H1 (cell line): ENCODE results near the gene CAMSAP3. TPM values are rescaled to one million over a fixed set of nuclear protein-coding genes. Genes with fewer than 3 reads are reported as not detected.

Experiments used
- CTCF ChIA-PET: fragments of 300-600 bp; sonication (Branson Sonifier 250); formaldehyde crosslinking; loops from one replicate; lab custom pipeline; 2021; ENCODE audit not compliant: partially characterized antibody; lab: Charles Lee
- POLR2A ChIA-PET: fragments of 300-600 bp; sonication (Branson Sonifier 250); formaldehyde crosslinking; loops from one replicate; lab custom pipeline; 2021; ENCODE audit warnings: inconsistent platforms; ENCODE audit not compliant: partially characterized antibody; lab: Charles Lee
- DNase-seq, 2 experiments: peaks; one replicate each; pipeline versions ENCODE4 v3.0.0 to v3.0.0-alpha.2; 2010 to 2022; ENCODE audit warnings: low spot score in 2 of 2, low read depth in 1 of 2, mixed read lengths in 1 of 2
- FAIRE-seq: peaks from 2 replicates; lab custom pipeline; 2011; peaks lifted over from hg19 to GRCh38; lab: Jason Lieb, UNC
- H2AFZ ChIP-seq: 2 replicates; pipeline ENCODE4 v1.8.1; 2012; ENCODE audit warnings: low read length, inconsistent platforms
- H2AK5ac ChIP-seq: 2 replicates; pipeline ENCODE4 v1.6.1; 2013; ENCODE audit warnings: low read depth, low read length
- H2BK120ac ChIP-seq: replicated peaks from 2 replicates; pipeline ENCODE3; 2013; ENCODE audit warnings: low read depth, low read length, inconsistent platforms
- H2BK12ac ChIP-seq: 2 replicates; pipeline ENCODE4 v1.6.1; 2013; ENCODE audit warnings: low read depth, low read length
- H2BK15ac ChIP-seq: 2 replicates; pipeline ENCODE4 v1.6.1; 2013; ENCODE audit warnings: low read length
- H2BK20ac ChIP-seq: 2 replicates; pipeline ENCODE4 v1.6.1; 2013; ENCODE audit warnings: low read length
- H2BK5ac ChIP-seq: 2 replicates; pipeline ENCODE4 v1.6.1; 2013; ENCODE audit warnings: low read depth, low read length
- H3K14ac ChIP-seq: 2 replicates; pipeline ENCODE4 v1.6.1; 2013; ENCODE audit warnings: inconsistent platforms; ENCODE audit not compliant: insufficient read length
- H3K18ac ChIP-seq: 2 replicates; pipeline ENCODE4 v1.6.1; 2013; ENCODE audit warnings: low read length; ENCODE audit errors: extremely low read depth
- H3K23ac ChIP-seq: 2 replicates; pipeline ENCODE4 v1.6.1; 2013; ENCODE audit warnings: inconsistent platforms; ENCODE audit not compliant: insufficient read length
- H3K23me2 ChIP-seq: 2 replicates; pipeline ENCODE4 v1.6.1; 2013; ENCODE audit warnings: low read depth, low read length
- H3K27ac ChIP-seq: 2 replicates; pipeline ENCODE4 v1.6.1; 2011; ENCODE audit warnings: low read depth, low read length, inconsistent platforms
- H3K27me3 ChIP-seq, 4 experiments: replicated peaks in 1 of 4; 1 replicate in 1 of 4; 2 replicates in 3 of 4; pipeline versions ENCODE4 v1.6.1 to v1.8.1; 2011 to 2013; ENCODE audit warnings: low read length in 3 of 4, mild to moderate bottlenecking in 3 of 4, inconsistent platforms in 2 of 4, mixed read lengths in 2 of 4, moderate library complexity in 1 of 4; ENCODE audit not compliant: control insufficient read depth in 3 of 4, insufficient read depth in 3 of 4; ENCODE audit errors: extremely low read depth in 1 of 4
- H3K36me3 ChIP-seq, 4 experiments: 2 replicates each; pipeline versions ENCODE4 v1.6.1 to v1.8.1; 2011 to 2013; ENCODE audit warnings: mild to moderate bottlenecking in 4 of 4, low read length in 3 of 4, moderate library complexity in 2 of 4, control low read depth in 1 of 4, inconsistent platforms in 1 of 4; ENCODE audit not compliant: insufficient read depth in 4 of 4, control insufficient read depth in 2 of 4
- H3K4ac ChIP-seq: replicated peaks from 2 replicates; pipeline ENCODE3; 2013; ENCODE audit warnings: low read length, low read depth, mixed read lengths, inconsistent platforms; ENCODE audit not compliant: insufficient read length
- H3K4me1 ChIP-seq, 4 experiments: replicated peaks in 1 of 4; 1 replicate in 1 of 4; 2 replicates in 3 of 4; pipeline versions ENCODE4 v1.6.1 to v1.8.1; 2011 to 2013; ENCODE audit warnings: low read length in 3 of 4, inconsistent platforms in 2 of 4, mixed read lengths in 1 of 4; ENCODE audit not compliant: insufficient read depth in 4 of 4, control insufficient read depth in 3 of 4
- H3K4me2 ChIP-seq, 2 experiments: 2 replicates each; pipeline versions ENCODE4 v1.6.1 to v1.8.1; 2011 to 2013; ENCODE audit warnings: low read depth in 2 of 2, low read length in 2 of 2, control low read depth in 1 of 2, inconsistent platforms in 1 of 2, mild to moderate bottlenecking in 1 of 2; ENCODE audit not compliant: insufficient read depth in 1 of 2
- H3K4me3 ChIP-seq, 4 experiments: fragments of 200-600, 300-600 bp in 1 of 4; sonication (generic), shearing (Covaris generic), sonication (Bioruptor Twin) in 1 of 4; 2 replicates each; pipeline versions ENCODE4 v1.5.1 to v1.8.1; 2011 to 2016; ENCODE audit warnings: low read length in 4 of 4, low read depth in 3 of 4, control low read depth in 2 of 4, inconsistent platforms in 2 of 4, mild to moderate bottlenecking in 2 of 4, mixed read lengths in 1 of 4, moderate library complexity in 1 of 4; ENCODE audit not compliant: insufficient read depth in 2 of 4; ENCODE audit errors: extremely low read depth in 1 of 4
- H3K56ac ChIP-seq: replicated peaks from 2 replicates; pipeline ENCODE3; 2013; ENCODE audit warnings: low read depth, mild to moderate bottlenecking, mixed read lengths, low read length, inconsistent platforms; ENCODE audit not compliant: insufficient read length
- H3K79me1 ChIP-seq: 2 replicates; pipeline ENCODE4 v1.6.1; 2013; ENCODE audit warnings: low read depth, low read length, control low read depth
- H3K79me2 ChIP-seq, 2 experiments: 2 replicates each; pipeline versions ENCODE4 v1.6.1 to v1.8.1; 2012 to 2013; ENCODE audit warnings: low read length in 2 of 2, mild to moderate bottlenecking in 2 of 2, inconsistent platforms in 1 of 2; ENCODE audit not compliant: insufficient read depth in 2 of 2, control insufficient read depth in 1 of 2
- H3K9ac ChIP-seq, 4 experiments: replicated peaks in 1 of 4; 1 replicate in 1 of 4; 2 replicates in 3 of 4; pipeline versions ENCODE4 v1.6.1 to v1.8.1; 2011 to 2013; ENCODE audit warnings: low read depth in 3 of 4, low read length in 3 of 4, control low read depth in 2 of 4, mild to moderate bottlenecking in 2 of 4, moderate library complexity in 2 of 4, inconsistent platforms in 1 of 4; ENCODE audit errors: extremely low read depth in 1 of 4
- H3K9me3 ChIP-seq, 2 experiments: 2 replicates each; pipeline versions ENCODE4 v1.6.1 to v1.8.1; 2012 to 2013; ENCODE audit warnings: mild to moderate bottlenecking in 2 of 2, moderate library complexity in 2 of 2, control low read depth in 1 of 2, inconsistent platforms in 1 of 2, low read depth in 1 of 2, low read length in 1 of 2, mixed read lengths in 1 of 2; ENCODE audit not compliant: insufficient read depth in 2 of 2
- H4K20me1 ChIP-seq, 2 experiments: replicated peaks in 1 of 2; 2 replicates each; pipeline versions ENCODE3 to v1.8.1; 2011 to 2013; ENCODE audit warnings: inconsistent platforms in 2 of 2, low read length in 2 of 2, mild to moderate bottlenecking in 1 of 2; ENCODE audit not compliant: insufficient read depth in 2 of 2, control insufficient read depth in 1 of 2
- H4K5ac ChIP-seq: 2 replicates; pipeline ENCODE4 v1.6.1; 2013; ENCODE audit warnings: low read length, low read depth, mixed read lengths, inconsistent platforms; ENCODE audit not compliant: insufficient read length
- H4K8ac ChIP-seq: 2 replicates; pipeline ENCODE4 v1.8.0; 2013; ENCODE audit warnings: mild to moderate bottlenecking, moderate library complexity, low read length, inconsistent platforms; ENCODE audit not compliant: insufficient read depth; ENCODE audit errors: extremely low read depth
- H4K91ac ChIP-seq: replicated peaks from 2 replicates; pipeline ENCODE3; 2013; ENCODE audit warnings: low read length, mixed read lengths, inconsistent platforms; ENCODE audit not compliant: insufficient read length
- ATF2 ChIP-seq: IDR thresholded peaks from 2 replicates; pipeline ENCODE4 v1.6.1; 2012; ENCODE audit warnings: low read length, inconsistent platforms
- USF2 ChIP-seq: IDR thresholded peaks from 2 replicates; pipeline ENCODE4 v1.6.1; 2011; ENCODE audit warnings: low read length, improper control_type of control experiment
- WGBS, 2 experiments: shearing (Covaris generic) in 1 of 2; methylation state at CpG; one replicate each; pipeline versions ENCODE4 v1.1.6 to v1.1.7; 2013 to 2015; ENCODE audit warnings: low lambda C conversion rate in 2 of 2, mixed read lengths in 2 of 2, inconsistent platforms in 1 of 2, low coverage in 1 of 2, missing lambda C conversion rate in 1 of 2; ENCODE audit not compliant: insufficient replicate concordance in 2 of 2, insufficient coverage in 1 of 2, insufficient read length in 1 of 2; ENCODE audit errors: extremely low coverage in 1 of 2, missing lambda C conversion rate in 1 of 2; 5-methylcytosine and 5-hydroxymethylcytosine counted together
- polyA plus RNA-seq, 7 experiments: library from polyadenylated mRNA; depleted of rRNA in 3 of 7; stranded (reverse) in 5 of 7; unstranded in 2 of 7; fragments of >200 nt in 5 of 7; fragments of 200-250 nt in 2 of 7; gene quantifications; 1 replicate in 5 of 7; 2 replicates in 1 of 7; 4 replicates in 1 of 7; pipeline versions ENCODE4 v1.2.1 to v1.2.3, GENCODE V29; 2011 to 2013; ENCODE audit warnings: missing spikeins in 2 of 7, mixed read lengths in 2 of 7
- total RNA-seq: library from RNA; stranded (reverse); fragmentation: NEBNext Ultra II Directional; extraction: Animal tissue kit (Norgen Biotek cat#: 25700); gene quantifications from 2 replicates; pipeline ENCODE4 v1.2.1, GENCODE V29; 2021

CAMSAP3 gene
- total and polyA plus RNA-seq, 2 of the 8 experiments (the other 6 are each of a cell fraction or from before 2014, with no cell fraction given) = 11.4 to 30.4 TPM

DNA sequence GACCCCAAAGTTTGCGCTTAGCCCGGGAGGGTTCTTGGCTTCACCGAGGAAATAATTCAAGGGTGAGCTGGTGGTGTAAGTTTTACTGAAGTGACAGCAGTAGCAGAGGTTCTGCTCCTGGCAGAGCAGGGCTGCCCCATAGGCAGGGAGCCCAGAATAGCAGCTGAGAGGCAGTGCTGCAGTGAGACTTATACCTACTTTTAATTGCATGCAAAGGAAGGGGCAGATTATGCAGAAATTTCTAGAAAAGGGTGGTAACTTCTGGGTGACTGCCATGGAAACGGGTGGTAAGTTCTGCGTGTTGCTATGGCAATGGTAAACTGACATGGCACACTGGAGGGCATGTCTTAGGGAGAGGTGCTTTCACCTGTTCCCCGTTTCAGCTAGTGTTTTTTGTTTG is 17.5 kb upstream of the CAMSAP3 start:
- Histone ChIP-seq H3K56ac (no peak overlapping the region), H3K4me1 (no peaks in the 10 kb centered on the region), H4K5ac (no peak overlapping the region), H3K27ac (no peak overlapping the region), H3K79me1 (no peaks in the 10 kb centered on the region), H2BK5ac (no peak overlapping the region), H3K9ac (no peak overlapping the region), H4K8ac (no peak overlapping the region), H3K14ac (no peak overlapping the region), H3K9me3 (no peaks in the 10 kb centered on the region), H2BK12ac (no peak overlapping the region), H3K27me3 (0 out of 7 replicates have a peak, but pooled peaks cover 0 to 2% (median 0%) of the 10 kb centered on the region in 4 experiments), H3K4ac (no peak overlapping the region), H3K4me3 (no peak overlapping the region), H2AK5ac (no peak overlapping the region), H2BK20ac (no peak overlapping the region), H3K4me2 (no peak overlapping the region), H2BK15ac (no peak overlapping the region), H4K20me1 (no peaks in the 10 kb centered on the region), H3K79me2 (no peaks in the 10 kb centered on the region), H2AFZ (no peak overlapping the region), H2BK120ac (no peak overlapping the region), H3K36me3 (no peaks in the 10 kb centered on the region), H3K23ac (no peak overlapping the region), H3K23me2 (no peaks in the 10 kb centered on the region), H3K18ac (no peak overlapping the region), H4K91ac (no peak overlapping the region)
- TF ChIP-seq USF2 = no peak
- no peak for TF ChIP-seq ATF2
- DNase-seq (no peak), FAIRE-seq (no peak)
- ChIA-PET CTCF (interaction anchor here (0.6 to 2.8 kb wide), 4 partner anchors 9 to 952 kb away, joined by 3 to 11 read pairs (median 4); partner anchors contain the start of gene TRAPPC5), POLR2A (interaction anchor here (0.8 to 1.2 kb wide), 2 partner anchors 10 to 11 kb away, joined by 3 read pairs; no protein-coding TSS in a partner anchor)
- 82% methylated on average over 6 of the region's 6 CpGs; no CpG with 5 or more reads in 1 of the 2 experiments for WGBS, 2 experiments
